ENCODE measurements around the gene CAMK1G.

The CAMK1G gene

DNA sequence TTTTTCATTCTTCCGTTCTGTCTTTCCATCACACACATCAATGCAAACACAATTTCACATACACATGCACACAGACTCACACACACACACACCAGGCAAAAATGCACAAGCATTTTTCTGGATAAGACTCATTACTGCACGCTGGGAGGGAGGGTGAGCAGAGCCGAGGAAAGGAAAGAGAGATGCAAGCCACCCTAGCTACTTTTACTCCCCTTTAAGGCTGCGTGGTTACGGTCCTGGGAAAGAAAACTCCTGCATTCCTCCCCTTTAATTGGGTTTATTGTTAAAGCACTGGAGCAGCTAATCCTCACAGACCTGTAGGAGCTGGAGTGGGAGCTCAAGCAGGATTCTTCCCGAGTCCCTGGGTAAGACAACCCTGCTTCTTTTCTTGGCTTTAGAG is at the start of gene CAMK1G:
TSS of gene CAMK1G (plus strand) at position 307 of the 400 bp plus-strand sequence. CDS start 11,270 bp downstream, outside the sequence.
- Histone ChIP-seq H3K27me3 (ENCODE audit: insufficient read depth, low read length) (peaks cover 43% of the 10 kb centered on the region), H2AFZ (ENCODE audit: low read length, unreplicated experiment) (no peak within 1 kb of the TSS), H3K27ac (ENCODE audit: low read depth, low read length) (no peak within 1 kb of the TSS), H3K36me3 (ENCODE audit: insufficient read depth, low read length) (no peaks in the 10 kb centered on the region), H3K4me1 (ENCODE audit: control insufficient read depth, insufficient read depth, low read length, unreplicated experiment) (peaks cover 4% of the 10 kb centered on the region), H3K79me2 (ENCODE audit: control insufficient read depth, insufficient read depth, low read length, unreplicated experiment) (no peaks in the 10 kb centered on the region), H3K4me3 (ENCODE audit: low read depth, low read length) (no peak within 1 kb of the TSS)

DNA sequence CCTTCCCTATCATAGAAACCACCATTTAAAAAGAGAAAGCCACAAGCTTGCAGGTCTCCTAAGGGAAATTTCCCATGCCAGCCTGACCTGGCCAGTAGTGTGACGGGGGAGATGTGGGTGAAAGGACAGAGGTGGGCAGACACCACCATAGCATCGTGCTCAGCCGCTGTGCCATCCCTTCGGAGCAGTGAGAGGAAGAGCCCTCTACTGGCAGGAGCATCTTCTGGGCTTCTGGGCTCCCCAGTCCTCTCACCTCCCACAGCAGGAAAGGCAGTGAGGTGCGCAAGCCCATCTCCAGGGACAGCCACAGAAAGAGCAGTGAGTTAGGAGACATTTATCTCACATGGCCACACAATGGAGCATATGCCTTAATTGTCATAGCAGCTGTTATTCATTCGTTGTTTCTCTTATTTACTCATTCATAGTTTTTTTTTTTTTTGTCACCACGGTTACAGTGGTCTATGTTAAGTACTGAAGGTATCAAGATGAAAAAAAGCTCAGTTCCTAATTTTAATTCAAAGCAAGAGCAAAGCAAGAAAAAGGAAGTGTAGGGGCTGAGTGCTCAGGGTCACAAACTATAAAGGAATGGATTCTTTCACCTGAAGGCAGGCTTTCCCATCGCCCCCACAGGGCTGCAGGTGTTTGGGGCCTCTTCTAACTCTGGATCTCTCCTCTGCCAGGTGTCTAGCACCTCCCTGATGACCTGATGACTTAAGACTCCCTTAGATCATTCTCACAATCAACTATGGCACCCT is 48.8 kb upstream of the CAMK1G start:
- Histone ChIP-seq H3K36me3 (ENCODE audit: insufficient read depth, low read length) (no peaks in the 10 kb centered on the region), H3K4me3 (ENCODE audit: low read depth, low read length) (no peak overlapping the region), H3K79me2 (ENCODE audit: control insufficient read depth, insufficient read depth, low read length, unreplicated experiment) (no peaks in the 10 kb centered on the region), H3K27ac (ENCODE audit: low read depth, low read length) (no peak overlapping the region), H2AFZ (ENCODE audit: low read length, unreplicated experiment) (no peak overlapping the region), H3K27me3 (ENCODE audit: insufficient read depth, low read length) (peaks cover 73% of the 10 kb centered on the region), H3K4me1 (ENCODE audit: control insufficient read depth, insufficient read depth, low read length, unreplicated experiment) (no peaks in the 10 kb centered on the region)

DNA sequence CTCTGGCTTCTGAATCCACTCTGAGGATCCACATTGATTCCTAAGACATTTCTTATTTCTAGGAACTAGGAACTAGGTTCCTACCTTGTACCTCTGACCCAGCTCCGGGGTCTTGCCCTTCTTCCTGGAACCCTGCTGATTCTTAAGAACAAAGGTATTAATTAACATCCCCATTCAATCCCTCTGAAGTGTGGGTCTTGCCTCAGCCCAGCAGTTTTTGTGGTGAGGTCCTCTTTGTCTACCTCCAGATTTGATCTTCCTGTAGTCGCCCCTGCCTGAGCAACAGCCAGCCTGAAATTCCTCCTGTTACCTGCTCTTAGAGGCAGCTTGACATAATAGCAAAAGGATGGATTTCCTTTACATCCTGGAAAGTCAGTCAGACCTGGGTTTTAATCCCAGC is 46.7 kb upstream of the CAMK1G start:
- H3K4me3 ChIP-seq (ENCODE audit: low read depth, low read length), result no peak overlapping the region
- peaks cover 77% of the 10 kb centered on the region for H3K27me3 ChIP-seq (ENCODE audit: insufficient read depth, low read length)

DNA sequence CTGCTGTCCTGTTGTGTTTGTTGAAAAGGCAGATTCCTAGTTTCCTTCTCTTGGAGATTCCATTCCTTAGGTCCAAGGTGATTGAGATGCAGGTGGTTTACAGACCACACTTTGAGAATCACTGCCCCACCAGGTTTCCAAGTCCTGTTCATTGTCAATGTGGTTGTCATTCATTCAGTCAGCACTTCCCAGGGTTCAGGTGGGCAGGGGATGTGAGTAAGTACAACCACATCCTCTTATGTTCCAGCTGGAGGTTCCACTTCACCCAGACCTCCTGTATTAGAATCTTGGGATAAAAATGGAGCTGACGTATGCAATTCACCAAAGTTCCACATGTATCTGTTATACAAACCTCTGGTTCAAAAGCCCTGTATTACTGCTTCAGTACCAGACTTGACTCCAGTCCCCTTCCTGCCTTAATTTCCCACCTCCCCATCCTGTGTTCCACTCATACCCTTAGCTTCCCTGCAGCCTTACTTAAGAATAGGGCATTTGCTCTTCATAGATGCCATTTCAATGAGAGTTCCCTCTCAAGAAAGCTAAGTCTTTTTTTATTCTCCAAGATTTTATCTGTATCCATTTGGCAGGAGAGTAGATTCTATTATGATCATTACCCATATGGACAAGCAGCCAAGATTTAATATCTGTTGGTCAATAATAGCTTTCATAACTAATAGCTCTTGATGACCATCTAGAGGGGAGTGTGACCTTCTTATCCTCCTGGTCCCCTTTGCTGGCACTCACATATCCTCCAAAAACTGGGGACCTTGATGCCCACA is 46.0 kb upstream of the CAMK1G start:
- H3K4me3 ChIP-seq (ENCODE audit: low read depth, low read length), result no peak overlapping the region
- H3K36me3 ChIP-seq (ENCODE audit: insufficient read depth, low read length), result no peaks in the 10 kb centered on the region
- H3K27ac ChIP-seq (ENCODE audit: low read depth, low read length), result no peak overlapping the region
- no peaks in the 10 kb centered on the region for H3K79me2 ChIP-seq (ENCODE audit: control insufficient read depth, insufficient read depth, low read length, unreplicated experiment)
- peaks cover 73% of the 10 kb centered on the region for H3K27me3 ChIP-seq (ENCODE audit: insufficient read depth, low read length)
- no peaks in the 10 kb centered on the region for H3K4me1 ChIP-seq (ENCODE audit: control insufficient read depth, insufficient read depth, low read length, unreplicated experiment)
- H2AFZ ChIP-seq (ENCODE audit: low read length, unreplicated experiment), result no peak overlapping the region

More for the DNA sequence above, 46.7 kb upstream of the CAMK1G start:
- no peak overlapping the region for H2AFZ ChIP-seq (ENCODE audit: low read length, unreplicated experiment)
- no peaks in the 10 kb centered on the region for H3K4me1 ChIP-seq (ENCODE audit: control insufficient read depth, insufficient read depth, low read length, unreplicated experiment)
- no peaks in the 10 kb centered on the region for H3K36me3 ChIP-seq (ENCODE audit: insufficient read depth, low read length)
- no peak overlapping the region for H3K27ac ChIP-seq (ENCODE audit: low read depth, low read length)
- no peaks in the 10 kb centered on the region for H3K79me2 ChIP-seq (ENCODE audit: control insufficient read depth, insufficient read depth, low read length, unreplicated experiment)

DNA sequence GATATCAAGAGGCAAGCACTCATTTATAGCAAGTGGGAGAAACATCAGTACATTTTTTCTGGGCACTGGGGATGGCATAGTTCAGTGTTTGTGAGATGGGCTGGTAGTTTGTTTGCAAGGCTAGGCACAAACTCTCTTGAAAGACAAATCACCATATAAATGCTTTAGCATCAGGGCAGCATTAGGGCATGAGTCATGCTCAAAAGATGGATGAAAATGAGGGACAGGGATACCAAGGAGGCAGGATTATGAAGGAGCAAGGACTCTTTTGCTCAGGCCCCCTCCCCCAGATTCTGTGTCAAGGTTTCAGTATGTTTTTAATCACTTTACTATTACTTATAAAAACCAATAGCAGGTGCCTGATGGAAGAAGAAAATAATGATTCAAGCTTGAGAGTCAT is 43.9 kb upstream of the CAMK1G start:
- H2AFZ ChIP-seq (ENCODE audit: low read length, unreplicated experiment), result no peak overlapping the region

DNA sequence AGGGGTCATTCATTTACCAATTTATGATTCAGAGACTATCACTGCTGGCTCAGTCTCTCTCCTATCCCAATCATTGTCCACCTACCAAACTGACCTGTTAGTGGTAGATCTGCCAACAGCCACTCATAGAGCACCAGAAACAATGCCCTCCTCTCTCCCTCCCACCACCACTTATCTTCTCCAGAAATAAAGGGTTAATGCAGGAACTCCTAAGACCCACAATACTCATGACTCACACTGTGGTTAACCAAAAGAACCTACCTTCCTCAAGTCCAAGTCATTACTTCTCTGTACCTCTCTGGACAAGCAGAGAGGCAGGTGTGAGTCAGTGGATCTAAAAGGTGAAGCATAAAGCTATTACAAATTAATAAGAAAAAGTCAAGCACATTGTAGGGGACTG is 40.9 kb upstream of the CAMK1G start:
- Histone ChIP-seq H3K27ac (ENCODE audit: low read depth, low read length) (no peak overlapping the region), H3K27me3 (ENCODE audit: insufficient read depth, low read length) (peaks cover 36% of the 10 kb centered on the region), H2AFZ (ENCODE audit: low read length, unreplicated experiment) (no peak overlapping the region), H3K4me3 (ENCODE audit: low read depth, low read length) (no peak overlapping the region), H3K4me1 (ENCODE audit: control insufficient read depth, insufficient read depth, low read length, unreplicated experiment) (no peaks in the 10 kb centered on the region), H3K36me3 (ENCODE audit: insufficient read depth, low read length) (no peaks in the 10 kb centered on the region), H3K79me2 (ENCODE audit: control insufficient read depth, insufficient read depth, low read length, unreplicated experiment) (no peaks in the 10 kb centered on the region)

More for the DNA sequence above, 43.9 kb upstream of the CAMK1G start:
- Histone ChIP-seq H3K4me3 (ENCODE audit: low read depth, low read length) (no peak overlapping the region), H3K4me1 (ENCODE audit: control insufficient read depth, insufficient read depth, low read length, unreplicated experiment) (no peaks in the 10 kb centered on the region), H3K79me2 (ENCODE audit: control insufficient read depth, insufficient read depth, low read length, unreplicated experiment) (no peaks in the 10 kb centered on the region), H3K36me3 (ENCODE audit: insufficient read depth, low read length) (no peaks in the 10 kb centered on the region), H3K27me3 (ENCODE audit: insufficient read depth, low read length) (peaks cover 60% of the 10 kb centered on the region), H3K27ac (ENCODE audit: low read depth, low read length) (no peak overlapping the region)

DNA sequence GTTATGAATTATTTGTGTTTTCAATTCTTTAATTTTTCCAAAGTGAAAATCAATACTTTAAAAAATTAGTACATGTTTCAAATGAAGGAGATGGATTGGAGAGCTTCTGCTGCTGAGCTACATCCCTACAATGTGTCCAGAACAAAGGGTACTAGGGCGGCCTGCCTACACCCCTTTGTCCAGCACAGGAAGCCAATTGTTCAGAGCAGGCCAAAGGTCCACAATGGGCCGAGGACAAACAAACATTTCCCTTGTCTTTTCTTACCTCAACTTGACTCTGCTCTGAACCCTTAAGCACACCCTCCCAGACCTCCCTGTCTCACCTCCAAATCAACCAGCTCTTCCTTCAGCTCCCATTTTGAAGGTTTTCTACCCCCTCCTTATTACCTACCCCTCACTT is 39.4 kb upstream of the CAMK1G start:
- Histone ChIP-seq H3K36me3 (ENCODE audit: insufficient read depth, low read length) (no peaks in the 10 kb centered on the region), H3K27me3 (ENCODE audit: insufficient read depth, low read length) (peaks cover 28% of the 10 kb centered on the region), H3K27ac (ENCODE audit: low read depth, low read length) (no peak overlapping the region), H3K79me2 (ENCODE audit: control insufficient read depth, insufficient read depth, low read length, unreplicated experiment) (no peaks in the 10 kb centered on the region), H2AFZ (ENCODE audit: low read length, unreplicated experiment) (no peak overlapping the region), H3K4me3 (ENCODE audit: low read depth, low read length) (no peak overlapping the region), H3K4me1 (ENCODE audit: control insufficient read depth, insufficient read depth, low read length, unreplicated experiment) (no peaks in the 10 kb centered on the region)

DNA sequence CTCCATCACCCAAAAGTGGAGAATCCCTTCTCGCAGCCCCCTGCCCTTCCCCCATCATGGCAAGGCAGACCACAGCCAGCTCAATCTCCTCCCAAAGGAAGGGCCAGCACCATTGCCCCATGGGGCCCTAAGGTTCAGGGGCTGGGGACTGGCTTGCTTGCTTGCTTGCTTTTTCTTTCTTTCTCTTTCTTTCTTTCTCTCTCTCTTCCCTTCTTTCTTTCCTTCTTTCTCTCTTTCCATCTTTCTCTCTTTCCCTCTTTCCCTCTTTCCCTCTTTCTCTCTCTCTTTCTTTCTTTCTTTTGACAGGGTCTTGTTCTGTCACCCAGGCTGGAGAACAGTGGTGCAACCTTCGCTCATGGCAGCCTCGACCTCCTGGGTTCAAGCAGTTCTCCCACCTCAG is 38.1 kb upstream of the CAMK1G start:
- Histone ChIP-seq H2AFZ (ENCODE audit: low read length, unreplicated experiment) (no peak overlapping the region), H3K4me1 (ENCODE audit: control insufficient read depth, insufficient read depth, low read length, unreplicated experiment) (no peaks in the 10 kb centered on the region), H3K27me3 (ENCODE audit: insufficient read depth, low read length) (peaks cover 27% of the 10 kb centered on the region), H3K4me3 (ENCODE audit: low read depth, low read length) (no peak overlapping the region), H3K36me3 (ENCODE audit: insufficient read depth, low read length) (no peaks in the 10 kb centered on the region), H3K79me2 (ENCODE audit: control insufficient read depth, insufficient read depth, low read length, unreplicated experiment) (no peaks in the 10 kb centered on the region), H3K27ac (ENCODE audit: low read depth, low read length) (no peak overlapping the region)

DNA sequence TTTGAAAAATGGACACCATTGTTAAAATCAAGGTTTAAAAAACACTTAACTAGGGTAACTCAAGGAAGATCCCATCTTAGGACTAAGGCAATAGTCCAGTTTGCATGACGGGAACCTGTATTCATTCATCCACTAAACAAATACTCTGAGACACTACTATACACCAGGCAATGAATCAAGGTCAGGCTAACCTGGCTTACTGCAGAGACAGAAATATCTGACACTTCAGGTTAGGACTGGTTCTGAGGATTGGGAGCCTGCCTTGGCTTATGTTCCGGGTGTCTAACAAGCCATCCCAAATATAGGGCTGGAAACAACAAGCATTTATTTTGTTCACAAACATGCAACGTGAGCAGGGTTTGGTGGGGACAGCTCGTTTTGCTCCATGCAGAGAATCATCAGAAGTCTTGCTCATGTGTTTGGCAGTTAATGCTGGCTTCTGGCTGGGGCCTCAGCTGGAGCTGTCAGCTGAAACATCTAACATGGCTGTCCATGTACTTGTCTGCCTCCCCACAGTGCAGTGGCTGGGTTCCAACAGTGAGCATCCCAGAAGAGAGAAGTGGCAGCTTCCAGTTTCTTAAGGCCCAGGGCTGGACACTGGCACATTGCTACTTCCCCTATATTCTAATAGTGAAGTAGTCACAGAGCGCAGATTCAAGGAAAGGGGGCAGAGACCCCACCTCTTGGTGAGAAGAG is 37.0 kb upstream of the CAMK1G start:
- Histone ChIP-seq H3K27ac (ENCODE audit: low read depth, low read length) (no peak overlapping the region), H3K79me2 (ENCODE audit: control insufficient read depth, insufficient read depth, low read length, unreplicated experiment) (no peaks in the 10 kb centered on the region), H3K27me3 (ENCODE audit: insufficient read depth, low read length) (peaks cover 31% of the 10 kb centered on the region), H3K4me1 (ENCODE audit: control insufficient read depth, insufficient read depth, low read length, unreplicated experiment) (no peaks in the 10 kb centered on the region), H3K4me3 (ENCODE audit: low read depth, low read length) (no peak overlapping the region), H2AFZ (ENCODE audit: low read length, unreplicated experiment) (no peak overlapping the region), H3K36me3 (ENCODE audit: insufficient read depth, low read length) (no peaks in the 10 kb centered on the region)

DNA sequence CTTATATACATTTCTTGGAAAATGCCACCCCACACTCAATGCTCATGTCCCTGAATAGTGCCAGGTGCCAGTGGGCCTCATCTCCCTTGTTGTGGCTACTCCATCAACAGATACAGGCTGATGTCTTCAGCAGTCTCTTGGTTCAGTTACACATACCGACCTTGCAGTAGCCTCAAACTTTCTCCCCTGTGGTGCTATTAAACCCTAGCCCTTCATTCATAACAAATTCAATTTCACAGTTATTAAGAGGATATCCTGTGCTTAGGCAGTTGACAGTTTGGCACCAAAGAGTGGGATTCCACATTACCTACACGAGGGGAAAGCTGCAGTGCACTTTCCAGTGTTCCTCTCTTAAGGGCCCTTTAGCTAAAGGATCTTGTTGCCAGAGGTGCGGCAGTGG is 35.9 kb upstream of the CAMK1G start:
- Histone ChIP-seq H3K27me3 (ENCODE audit: insufficient read depth, low read length) (peaks cover 30% of the 10 kb centered on the region), H3K4me1 (ENCODE audit: control insufficient read depth, insufficient read depth, low read length, unreplicated experiment) (no peaks in the 10 kb centered on the region), H3K27ac (ENCODE audit: low read depth, low read length) (no peak overlapping the region), H3K36me3 (ENCODE audit: insufficient read depth, low read length) (no peaks in the 10 kb centered on the region), H2AFZ (ENCODE audit: low read length, unreplicated experiment) (no peak overlapping the region), H3K4me3 (ENCODE audit: low read depth, low read length) (no peak overlapping the region), H3K79me2 (ENCODE audit: control insufficient read depth, insufficient read depth, low read length, unreplicated experiment) (no peaks in the 10 kb centered on the region)
